NK-92 treated with Interleukin-12 subunit alpha and Interleukin-12 subunit beta, amount 100 ng/mL, for 24 hours (cell line): ENCODE results near the gene CCDC154.

ENCODE experiments used
- DNase-seq: peaks from one replicate; lab custom pipeline; 2025; lab: John Stamatoyannopoulos, UW

CCDC154 gene

DNA sequence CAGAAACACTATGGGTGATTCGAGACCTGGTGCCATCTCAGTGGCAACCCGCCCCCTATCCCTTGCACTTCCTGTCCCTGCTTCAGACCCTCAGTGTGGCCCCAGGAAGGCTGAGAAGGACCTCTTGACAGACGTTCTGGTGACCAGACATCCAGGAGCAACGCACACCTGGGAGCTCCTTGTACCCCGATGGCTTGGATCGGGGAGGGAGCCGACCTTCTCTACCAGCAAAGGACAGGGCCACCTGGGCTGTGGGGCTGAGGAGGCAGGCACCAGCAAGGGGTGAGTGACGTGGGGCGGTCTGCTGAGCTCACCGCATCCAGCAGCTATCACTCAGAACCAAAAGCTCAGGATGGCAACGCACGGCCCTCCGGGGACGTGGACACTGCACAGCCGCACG is 57.0 kb downstream of the CCDC154 start:
- DNase-seq: no peak

GRCh38 chr16:1385232-1385631 is 59.1 kb downstream of the CCDC154 start:
- DNase-seq: no peak
